Measurements from ENCODE around the gene WNT2B.

DNA sequence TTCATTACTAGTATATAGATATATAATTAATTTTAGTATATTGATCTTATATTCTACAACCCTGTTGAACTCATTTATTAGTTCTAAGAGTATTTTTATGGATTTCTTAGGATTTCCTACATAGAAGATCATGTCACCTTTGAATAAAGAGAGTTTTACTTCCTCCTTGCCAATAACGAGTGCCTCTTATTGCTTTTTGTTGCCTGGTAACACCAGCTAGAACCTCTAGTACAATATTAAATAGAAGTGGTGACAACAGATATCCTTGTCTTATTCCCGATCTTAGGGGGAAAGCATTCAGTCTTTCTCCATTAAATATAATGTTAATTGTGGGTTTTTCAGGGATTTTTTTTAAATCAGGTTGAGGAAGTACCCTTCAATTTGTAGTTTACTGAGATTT, 40.8 kb downstream of the WNT2B start:
- TF ChIP-seq POLR2A (IDR thresholded peaks at IDR 0.05; ENCODE audit: low read depth, low read length) (no peak), POLR2AphosphoS5 (IDR thresholded peaks at IDR 0.05; ENCODE audit: low read depth, low read length) (no peak)

All from GM12892 (cell line).